Skeletal muscle tissue (tissue), 4 donors: ENCODE measurements around the gene ERCC8. TPM values are rescaled to one million over a fixed set of nuclear protein-coding genes. Genes with fewer than 3 reads are reported as not detected.

Experiments
- H3K27ac ChIP-seq: one replicate; pipeline ENCODE4 v1.7.0; 2013; ENCODE audit warnings: mild to moderate bottlenecking, low read depth, low read length, inconsistent platforms
- H3K27me3 ChIP-seq, 3 donors: one replicate each; pipeline ENCODE4 v1.7.0; 2013; ENCODE audit warnings: low read length in 3 of 3; ENCODE audit not compliant: control insufficient read depth in 3 of 3, insufficient read depth in 3 of 3
- H3K36me3 ChIP-seq, 3 donors: one replicate each; pipeline ENCODE4 v1.7.0; 2013; ENCODE audit warnings: low read length in 3 of 3; ENCODE audit not compliant: control insufficient read depth in 3 of 3, insufficient read depth in 3 of 3
- H3K4me1 ChIP-seq, 3 donors: one replicate each; pipeline ENCODE4 v1.7.0; 2013; ENCODE audit warnings: low read length in 3 of 3, mild to moderate bottlenecking in 3 of 3; ENCODE audit not compliant: control insufficient read depth in 3 of 3, insufficient read depth in 3 of 3
- H3K4me3 ChIP-seq, 3 donors: one replicate each; pipeline ENCODE4 v1.7.0; 2013; ENCODE audit warnings: low read length in 3 of 3
- H3K9ac ChIP-seq, 3 donors: one replicate each; pipeline ENCODE4 v1.7.0; 2013; ENCODE audit warnings: low read length in 3 of 3, mild to moderate bottlenecking in 3 of 3, moderate library complexity in 2 of 3, low read depth in 1 of 3
- H3K9me3 ChIP-seq, 3 donors: one replicate each; pipeline ENCODE4 v1.7.0; 2013; ENCODE audit warnings: low read length in 3 of 3; ENCODE audit not compliant: control insufficient read depth in 3 of 3
- total RNA-seq: library from RNA; depleted of rRNA; stranded (reverse); fragments of >200 nt; gene quantifications from one replicate; pipeline ENCODE4 v1.2.3, GENCODE V29; 2014
- donor health status: Osteomylitis.

The ERCC8 gene
- total RNA-seq, 1 donor from 2014 or later, result 19.3 TPM

GRCh38 chr5:60827201-60827600 is 117.7 kb downstream of the ERCC8 start:
- H3K27ac ChIP-seq, result no peak overlapping the region
- H3K9ac ChIP-seq, result no peak overlapping the region
- H3K27me3 ChIP-seq, result no peaks in the 10 kb centered on the region
- no peak overlapping the region for H3K4me3 ChIP-seq
- H3K36me3 ChIP-seq, result no peaks in the 10 kb centered on the region
- no peaks in the 10 kb centered on the region for H3K4me1 ChIP-seq
- no peaks in the 10 kb centered on the region for H3K9me3 ChIP-seq

- no peak overlapping the region for H3K4me3 ChIP-seq
These were observed 118.2 kb downstream of the ERCC8 start for GRCh38 chr5:60826653-60827052.

More at GRCh38 chr5:60826653-60827052, 118.2 kb downstream of the ERCC8 start:
- H3K36me3 ChIP-seq, result no peaks in the 10 kb centered on the region
- H3K4me1 ChIP-seq, result no peaks in the 10 kb centered on the region
- no peaks in the 10 kb centered on the region for H3K27me3 ChIP-seq
- H3K9me3 ChIP-seq, result no peaks in the 10 kb centered on the region
- H3K9ac ChIP-seq, result no peak overlapping the region
- H3K27ac ChIP-seq, result no peak overlapping the region

Other genes with a start within 250 kb of the ERCC8 start
- 3.1 TPM for gene DEPDC1B, start 244.9 kb downstream of the ERCC8 start, total RNA-seq
- gene ELOVL7, start 100.8 kb downstream of the ERCC8 start, total RNA-seq, result 0.52 TPM
- 9.9 TPM for gene NDUFAF2, start 135 bp upstream of the ERCC8 start, total RNA-seq
- gene SMIM15, start 217.4 kb upstream of the ERCC8 start, total RNA-seq, result 19.8 TPM